Left lung (tissue), 10 donors: ENCODE data around the gene MARCHF2. TPM values are rescaled to one million over a fixed set of nuclear protein-coding genes. Genes with fewer than 3 reads are reported as not detected.
A peak's percentile ranks its signal among the peaks of the same experiment; 100 is the strongest.
"Not testable (repeated sequence)": the region's sequence is repeated elsewhere in the genome, so short reads cannot be mapped to it uniquely, and the experiment has no call there.

Experiments
- ATAC-seq: fragments of 200-7000 bp; cut with Tn5 transposase; one replicate; pipeline ENCODE4 v1.9.1; 2020; ENCODE audit warnings: moderate library complexity
- DNase-seq, 4 donors: peaks; one replicate each; pipeline ENCODE4 v3.0.0-alpha.2; 2013 to 2020
- H3K27ac ChIP-seq, 2 donors: fragments of 200-600 bp; sonication (generic) in 1 of 2; one replicate each; pipeline versions ENCODE4 v1.5.0 to v1.8.0; 2020 to 2021
- H3K27me3 ChIP-seq, 2 donors: fragments of 200-600 bp; sonication (generic) in 1 of 2; one replicate each; pipeline versions ENCODE4 v1.5.0 to v1.8.0; 2020 to 2021
- H3K36me3 ChIP-seq, 2 donors: fragments of 200-600 bp; sonication (generic) in 1 of 2; one replicate each; pipeline versions ENCODE4 v1.5.0 to v1.8.0; 2020 to 2021
- H3K4me1 ChIP-seq, 2 donors: fragments of 200-600 bp; one replicate each; pipeline ENCODE4 v1.8.0; 2021
- H3K4me3 ChIP-seq, 2 donors: fragments of 200-600 bp; sonication (generic) in 1 of 2; one replicate each; pipeline versions ENCODE4 v1.5.0 to v1.8.0; 2020 to 2021; ENCODE audit warnings: mild to moderate bottlenecking in 1 of 2
- H3K9me3 ChIP-seq, 2 donors: fragments of 200-600 bp; sonication (generic) in 1 of 2; one replicate each; pipeline versions ENCODE4 v1.5.0 to v1.8.0; 2020 to 2021
- CTCF ChIP-seq, 2 donors: fragments of 200-600 bp; sonication (generic) in 1 of 2; IDR thresholded peaks; one replicate each; pipeline versions ENCODE4 v1.5.0 to v1.8.0; 2021; ENCODE audit warnings: antibody characterized with exemption in 2 of 2
- intact Hi-C, 2 donors: fragments of 100-400 bp; cut with DNase I; formaldehyde crosslinking; loops; one replicate each; pipeline versions ENCODE4 v1.11.2 to v1.14.2; 2022
- polyA plus RNA-seq, 6 donors: library from polyadenylated mRNA; unstranded; fragments of 120-200 nt; gene quantifications; one replicate each; pipeline ENCODE4 v1.2.1, GENCODE V29; 2013; ENCODE audit not compliant: insufficient read length in 6 of 6
- total RNA-seq, 2 donors: library from RNA; stranded (reverse); fragmentation: NEBNext Ultra II Directional; extraction: Animal tissue kit (Norgen Biotek cat#: 25700); gene quantifications; one replicate each; pipeline ENCODE4 v1.2.1, GENCODE V29; 2021
- donor health status: DM: no; HTN: yes; CAD: no.
- donor health status: DM: no; HTN: no; CAD: no.

MARCHF2 gene
- total and polyA plus RNA-seq, 8 donors, result 9.1 to 54.6 (median 12.5) TPM

GRCh38 chr19:8377598-8377997 is 35.5 kb upstream of the MARCHF2 start:
- Histone ChIP-seq H3K27me3 (no peaks in the 10 kb centered on the region), H3K36me3 (peaks cover 0 to 17% of the 10 kb centered on the region in 2 donors)
- no peak for ATAC-seq

GRCh38 chr19:8379156-8379891 is 33.8 kb upstream of the MARCHF2 start:
- H3K27me3 ChIP-seq, H3K36me3 ChIP-seq, H3K4me1 ChIP-seq, DNase-seq, H3K9me3 ChIP-seq, ATAC-seq, H3K4me3 ChIP-seq, intact Hi-C loops, H3K27ac ChIP-seq: not testable (repeated sequence)

More at GRCh38 chr19:8377598-8377997, 35.5 kb upstream of the MARCHF2 start:
- Histone ChIP-seq H3K4me1 (no peaks in the 10 kb centered on the region), H3K9me3 (peaks cover 0 to 4% of the 10 kb centered on the region in 2 donors), H3K4me3 (no peak overlapping the region), H3K27ac (no peak overlapping the region)
- no peak for TF ChIP-seq CTCF (IDR thresholded peaks at IDR 0.05)
- DNase-seq, result no peak
- intact Hi-C loops, result no loop called here

- not testable (repeated sequence) for ATAC-seq
These were observed 28.5 kb upstream of the MARCHF2 start for GRCh38 chr19:8384569-8384968.

GRCh38 chr19:8385103-8385502 is 28.0 kb upstream of the MARCHF2 start:
- H3K36me3 ChIP-seq, H3K9me3 ChIP-seq, ATAC-seq, H3K4me3 ChIP-seq, DNase-seq, H3K27me3 ChIP-seq, intact Hi-C loops: not testable (repeated sequence)
- peaks cover 0 to 21% of the 10 kb centered on the region in 2 donors for H3K4me1 ChIP-seq
- H3K27ac ChIP-seq, result peak overlapping the region; percentile 13 to 65

More at GRCh38 chr19:8384569-8384968, 28.5 kb upstream of the MARCHF2 start:
- H3K4me1 ChIP-seq, result peaks cover 0 to 21% of the 10 kb centered on the region in 2 donors
- H3K27me3 ChIP-seq, DNase-seq, H3K36me3 ChIP-seq, H3K4me3 ChIP-seq, intact Hi-C loops, H3K9me3 ChIP-seq: not testable (repeated sequence)
- H3K27ac ChIP-seq, result peak overlapping the region; percentile 13 to 65

- H3K36me3 ChIP-seq, H3K27me3 ChIP-seq, ATAC-seq, H3K9me3 ChIP-seq, H3K4me3 ChIP-seq, intact Hi-C loops: not testable (repeated sequence)
- H3K4me1 ChIP-seq, result peaks cover 0 to 21% of the 10 kb centered on the region in 2 donors
- peak overlapping the region; percentile 39 to 65 for H3K27ac ChIP-seq
- DNase-seq, result peak in 1 of 4 donors; percentile 59
These were observed 27.5 kb upstream of the MARCHF2 start for GRCh38 chr19:8385566-8385965.

- H3K27ac ChIP-seq, ATAC-seq, intact Hi-C loops, DNase-seq, H3K36me3 ChIP-seq, H3K27me3 ChIP-seq, H3K9me3 ChIP-seq, H3K4me3 ChIP-seq: not testable (repeated sequence)
- peaks cover 5 to 28% of the 10 kb centered on the region in 2 donors for H3K4me1 ChIP-seq
These were observed 26.7 kb upstream of the MARCHF2 start for GRCh38 chr19:8386419-8386818.

- ATAC-seq (no peak), DNase-seq (no peak)
- Histone ChIP-seq H3K4me3 (no peak overlapping the region), H3K9me3 (peaks cover 0 to 4% of the 10 kb centered on the region in 2 donors), H3K4me1 (peaks cover 10 to 33% of the 10 kb centered on the region in 2 donors), H3K36me3 (no peaks in the 10 kb centered on the region), H3K27ac (no peak overlapping the region), H3K27me3 (no peaks in the 10 kb centered on the region)
- intact Hi-C loops, result no loop called here
- TF ChIP-seq CTCF (IDR thresholded peaks at IDR 0.05), result no peak
These were observed 26.1 kb upstream of the MARCHF2 start for GRCh38 chr19:8386990-8387389.
